ENCODE data around the gene PIF1. TPM values are rescaled to one million over a fixed set of nuclear protein-coding genes. Genes with fewer than 3 reads are reported as not detected.

Gene PIF1
- total RNA-seq, 1 experiment from 2014 or later = 74.4 TPM

- Histone ChIP-seq H3K23me2 (ENCODE audit: insufficient read length, low read depth, low read length, poor library complexity, severe bottlenecking) (no peaks in the 10 kb centered on the region), H2AK5ac (ENCODE audit: insufficient read length, low read length) (no peak overlapping the region), H3K18ac (ENCODE audit: insufficient read length, low read depth, low read length) (no peak overlapping the region), H4K8ac (replicated peaks; ENCODE audit: insufficient read length, low read depth, low read length) (no peak overlapping the region), H4K20me1 (ENCODE audit: control insufficient read depth, insufficient read depth, insufficient read length) (no peaks in the 10 kb centered on the region), H3K79me2 (ENCODE audit: insufficient read depth, low read length) (peaks cover 3% of the 10 kb centered on the region; the same call in 1 of the 2 replicates), H2AFZ (ENCODE audit: low read length) (no peak overlapping the region), H3K4me1 (ENCODE audit: insufficient read depth, low read length) (peaks cover 7% of the 10 kb centered on the region), H4K5ac (ENCODE audit: insufficient read length, low read depth, low read length) (no peak overlapping the region), H2BK15ac (ENCODE audit: low read depth, low read length) (no peak overlapping the region), H3K4me2 (ENCODE audit: insufficient read depth, insufficient read length, low read length) (no peak overlapping the region), H4K91ac (ENCODE audit: insufficient read length, low read depth, low read length) (no peak overlapping the region), H3K56ac (ENCODE audit: insufficient read length, low read depth, low read length) (no peak overlapping the region), H3K79me1 (ENCODE audit: insufficient read depth, low read depth, low read length, poor library complexity, severe bottlenecking) (no peaks in the 10 kb centered on the region), H2BK5ac (ENCODE audit: insufficient read length, low read length) (no peak overlapping the region), H3K4ac (ENCODE audit: low read depth, low read length) (no peak overlapping the region), H3K14ac (ENCODE audit: insufficient read depth, low read length) (no peak overlapping the region), H3K23ac (ENCODE audit: insufficient read length, low read depth, low read length) (no peak overlapping the region), H3K27ac (ENCODE audit: insufficient read length, low read depth, low read length) (no peak overlapping the region), H3K9ac (ENCODE audit: extremely low read depth, insufficient read length, low read length) (no peak overlapping the region), H3T11ph (ENCODE audit: low read length) (no peak overlapping the region), H3K27me3 (ENCODE audit: insufficient read depth, low read length) (no peaks in the 10 kb centered on the region), H2BK12ac (ENCODE audit: insufficient read length, low read depth, low read length) (no peak overlapping the region), H3K9me3 (ENCODE audit: control insufficient read depth, low read depth, low read length) (no peaks in the 10 kb centered on the region), H2BK120ac (ENCODE audit: low read depth, low read length, poor library complexity, severe bottlenecking) (no peak overlapping the region), H2BK20ac (ENCODE audit: low read depth, low read length, poor library complexity, severe bottlenecking) (no peak overlapping the region)
- Mint-ChIP-seq H3K4me1 (peaks cover 28 to 36% of the 10 kb centered on the region in 2 experiments), H3K36me3 (ENCODE audit: insufficient read depth in 1 of 3, low read depth in 3 of 3) (peaks cover 30 to 59% (median 50%) of the 10 kb centered on the region in 3 experiments; a peak in 6 of 7 replicates), H3K9me3 (no peaks in the 10 kb centered on the region), H3K4me3 (no peak overlapping the region; a peak in 1 of 5 replicates), H3K27me3 (ENCODE audit: low read depth) (no peaks in the 10 kb centered on the region), H3K27ac (peak overlapping the region in 2 of 3 experiments; percentile 12 to 45; a peak in 2 of 7 replicates)
- TF ChIP-seq CTCF (conservative IDR thresholded peaks at IDR 0.05) = no peak
- WGBS (ENCODE audit: extremely low coverage, insufficient read length, low lambda C conversion rate) = no CpG with 5 or more reads among the region's 4 CpGs
- DNase-seq = peak; percentile 26
Observed at GRCh38 chr15:64850778-64851502, 25.5 kb upstream of the PIF1 start.

All from H9 (cell line).